ENCODE measurements around the gene MBLAC1.
"Not testable (repeated sequence)": the region's sequence is repeated elsewhere in the genome, so short reads cannot be mapped to it uniquely, and the experiment has no call there.

The MBLAC1 gene

DNA sequence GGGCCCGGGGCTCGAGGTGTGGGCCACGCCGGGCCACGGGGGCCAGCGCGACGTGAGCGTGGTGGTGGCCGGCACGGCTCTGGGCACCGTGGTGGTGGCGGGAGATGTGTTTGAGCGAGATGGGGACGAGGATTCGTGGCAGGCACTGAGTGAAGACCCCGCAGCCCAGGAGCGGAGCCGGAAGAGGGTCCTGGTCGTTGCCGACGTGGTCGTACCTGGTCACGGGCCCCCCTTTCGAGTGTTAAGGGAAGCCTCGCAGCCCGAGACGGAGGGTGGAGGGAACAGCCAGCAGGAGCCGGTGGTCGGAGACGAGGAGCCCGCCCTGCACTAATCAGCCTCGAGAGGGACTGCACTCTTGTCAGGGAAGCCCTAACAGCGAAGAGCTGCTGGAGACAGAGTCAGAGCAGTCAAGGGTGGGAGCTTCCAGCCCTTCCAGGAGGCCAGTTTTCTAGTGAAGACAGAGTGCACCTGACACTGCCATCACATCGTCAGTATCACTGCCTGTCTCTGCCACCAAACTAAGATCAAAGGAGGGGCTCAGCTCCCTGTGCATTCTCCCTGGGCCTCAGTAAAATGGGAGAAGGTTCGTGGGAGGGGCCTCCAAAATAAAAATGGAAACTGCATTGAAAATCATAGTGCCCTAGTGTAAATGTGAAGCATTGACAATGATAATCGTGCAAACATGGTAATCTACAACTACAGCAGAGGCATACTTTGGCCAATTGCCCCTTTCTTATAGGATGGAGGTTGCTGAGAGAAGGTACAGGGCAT is 1.3 kb downstream of the MBLAC1 start:
- H3K4me3 Mint-ChIP-seq, result peak overlapping the region; percentile 98
- H3K36me3 Mint-ChIP-seq, result peaks cover 1% of the 10 kb centered on the region
- H3K27ac Mint-ChIP-seq, result peak overlapping the region; percentile 81
- peaks cover 39% of the 10 kb centered on the region for H3K4me1 Mint-ChIP-seq
- H3K27me3 Mint-ChIP-seq, result no peaks in the 10 kb centered on the region
- no peaks in the 10 kb centered on the region for H3K9me3 Mint-ChIP-seq

DNA sequence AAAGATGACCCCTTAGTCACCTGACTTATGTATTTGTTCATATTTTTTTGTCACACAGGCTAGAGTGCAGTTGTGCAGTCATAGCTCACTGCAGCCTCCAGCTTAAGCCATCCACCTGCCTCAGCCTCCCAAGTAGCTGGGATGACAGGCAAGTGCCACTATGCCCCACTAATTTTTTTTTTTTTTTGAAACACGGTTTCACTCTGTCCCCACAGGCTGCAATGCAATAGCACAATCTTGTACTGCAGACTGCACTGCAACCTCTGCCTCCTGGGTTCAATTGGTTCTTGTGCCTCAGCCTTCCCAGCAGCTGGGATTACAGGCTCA is 1.8 kb downstream of the MBLAC1 start:
- H3K9me3 Mint-ChIP-seq, result no peaks in the 10 kb centered on the region
- H3K4me1 Mint-ChIP-seq, result peaks cover 39% of the 10 kb centered on the region
- peak overlapping the region; percentile 81 for H3K27ac Mint-ChIP-seq
- H3K27me3 Mint-ChIP-seq, result no peaks in the 10 kb centered on the region
- H3K36me3 Mint-ChIP-seq, result peaks cover 1% of the 10 kb centered on the region
- peak overlapping the region; percentile 98 for H3K4me3 Mint-ChIP-seq

DNA sequence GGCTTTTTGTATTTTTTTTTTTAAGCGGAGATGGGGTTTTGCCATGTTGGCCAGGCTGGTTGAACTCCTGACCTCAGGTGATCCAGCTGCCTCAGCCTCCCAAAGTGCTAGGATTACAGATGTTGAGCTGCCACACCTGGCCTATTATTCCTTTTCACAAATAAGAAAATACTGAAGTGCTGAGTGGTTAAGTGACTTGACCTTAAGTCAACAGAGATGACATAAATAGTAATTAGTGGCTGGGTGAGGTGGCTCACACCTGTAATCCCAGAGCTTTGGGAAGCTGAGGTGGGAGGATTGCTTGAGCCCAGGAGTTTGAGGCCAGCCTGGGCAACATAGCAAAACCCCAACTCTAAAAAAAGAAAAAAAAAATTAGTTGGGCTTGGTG is 3.4 kb downstream of the MBLAC1 start:
- not testable (repeated sequence) for H3K27ac Mint-ChIP-seq, H3K9me3 Mint-ChIP-seq, H3K4me3 Mint-ChIP-seq, H3K36me3 Mint-ChIP-seq, H3K27me3 Mint-ChIP-seq
- H3K4me1 Mint-ChIP-seq, result peaks cover 27% of the 10 kb centered on the region

DNA sequence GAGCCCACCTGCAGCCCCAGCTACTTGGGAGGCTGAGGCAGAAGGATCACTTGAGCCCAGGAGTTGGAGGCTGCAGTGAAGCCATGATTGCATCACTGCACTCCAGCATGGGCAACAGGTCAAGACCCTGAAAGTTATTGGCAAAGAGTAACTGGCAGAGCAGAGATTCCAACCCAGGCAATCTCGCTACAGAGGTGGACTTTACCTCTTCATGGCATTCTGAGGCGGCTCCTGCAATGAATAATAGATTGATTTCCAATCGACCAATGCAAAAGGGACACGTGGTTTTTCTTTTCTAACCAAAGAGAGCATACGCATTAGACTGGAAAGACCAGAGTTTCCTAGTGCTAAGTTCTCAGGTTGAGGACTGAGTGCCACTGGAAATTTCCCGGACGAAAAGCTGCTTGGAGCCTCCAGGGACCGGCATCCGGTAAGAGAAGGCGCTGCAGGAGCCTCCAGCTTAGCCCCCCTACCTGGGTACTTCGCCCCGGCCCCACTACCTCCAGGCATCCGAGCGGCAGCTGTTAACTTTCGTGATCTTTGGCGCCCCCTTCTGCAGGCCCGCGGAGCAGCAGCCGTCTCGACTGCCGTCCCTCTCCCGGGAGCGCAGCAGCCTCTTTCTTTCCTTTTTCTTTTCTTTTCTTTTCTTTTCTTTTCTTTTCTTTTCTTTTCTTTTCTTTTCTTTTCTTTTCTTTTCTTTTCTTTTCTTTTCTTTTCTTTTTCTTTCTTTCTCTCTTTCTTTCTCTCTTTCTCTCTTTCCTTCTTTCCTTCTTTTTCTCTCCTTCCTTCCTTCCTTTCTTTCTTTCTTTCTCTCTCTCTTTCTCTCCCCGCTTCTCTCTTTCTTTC is 4.1 kb downstream of the MBLAC1 start:
- peak overlapping the region; percentile 33 for H3K4me3 Mint-ChIP-seq
- no peak overlapping the region for H3K27ac Mint-ChIP-seq
- H3K9me3 Mint-ChIP-seq, result no peaks in the 10 kb centered on the region
- H3K4me1 Mint-ChIP-seq, result peaks cover 21% of the 10 kb centered on the region
- H3K36me3 Mint-ChIP-seq, result peaks cover 1% of the 10 kb centered on the region
- no peaks in the 10 kb centered on the region for H3K27me3 Mint-ChIP-seq

DNA sequence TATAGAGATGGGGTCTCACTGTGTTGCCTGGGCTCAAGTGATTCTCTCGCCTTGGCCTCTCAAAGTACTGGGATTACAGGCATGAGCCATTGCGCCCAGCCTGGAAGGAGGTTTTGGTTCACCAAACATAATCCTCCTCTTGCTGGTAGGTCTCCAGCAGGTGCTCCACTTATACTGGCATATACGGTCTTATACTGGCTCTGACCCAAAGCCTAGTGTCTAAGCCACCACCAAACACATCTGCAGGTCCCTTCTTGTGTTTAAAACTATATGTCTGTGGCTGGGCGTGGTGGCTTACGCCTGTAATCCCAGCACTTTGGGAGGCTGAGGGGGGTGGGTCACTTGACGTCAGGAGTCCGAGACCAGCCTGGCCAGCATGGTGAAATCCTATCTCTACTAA is 5.4 kb downstream of the MBLAC1 start:
- Mint-ChIP-seq H3K4me1 (peaks cover 21% of the 10 kb centered on the region), H3K4me3 (no peak overlapping the region), H3K27ac (no peak overlapping the region), H3K9me3 (no peaks in the 10 kb centered on the region), H3K36me3 (peaks cover 1% of the 10 kb centered on the region), H3K27me3 (no peaks in the 10 kb centered on the region)

DNA sequence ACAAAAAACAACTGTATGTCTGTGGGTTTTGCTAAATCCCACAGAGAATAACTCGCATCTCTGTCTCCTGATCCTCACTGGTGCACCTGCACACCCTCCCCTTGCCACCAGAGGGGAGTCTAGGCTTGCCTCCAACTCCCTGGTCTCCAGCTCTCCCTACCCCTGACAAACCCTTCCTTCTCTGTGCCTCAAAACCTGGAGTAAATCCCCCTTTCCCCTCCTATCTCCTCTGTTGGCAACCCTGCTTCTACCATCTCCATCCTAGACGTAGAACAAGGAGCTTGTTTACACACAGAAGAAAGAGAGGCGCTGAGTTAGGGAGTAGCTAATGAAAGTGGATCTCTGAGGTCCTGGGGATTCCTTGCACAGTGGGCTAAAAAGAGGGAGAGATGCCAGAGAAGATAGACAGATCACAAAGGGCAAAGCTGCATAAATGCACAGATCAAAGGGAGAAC is 6.0 kb downstream of the MBLAC1 start:
- Mint-ChIP-seq H3K27ac (peak overlapping the region; percentile 10), H3K9me3 (no peaks in the 10 kb centered on the region), H3K27me3 (no peaks in the 10 kb centered on the region), H3K36me3 (peaks cover 1% of the 10 kb centered on the region), H3K4me1 (peaks cover 23% of the 10 kb centered on the region), H3K4me3 (no peak overlapping the region)

DNA sequence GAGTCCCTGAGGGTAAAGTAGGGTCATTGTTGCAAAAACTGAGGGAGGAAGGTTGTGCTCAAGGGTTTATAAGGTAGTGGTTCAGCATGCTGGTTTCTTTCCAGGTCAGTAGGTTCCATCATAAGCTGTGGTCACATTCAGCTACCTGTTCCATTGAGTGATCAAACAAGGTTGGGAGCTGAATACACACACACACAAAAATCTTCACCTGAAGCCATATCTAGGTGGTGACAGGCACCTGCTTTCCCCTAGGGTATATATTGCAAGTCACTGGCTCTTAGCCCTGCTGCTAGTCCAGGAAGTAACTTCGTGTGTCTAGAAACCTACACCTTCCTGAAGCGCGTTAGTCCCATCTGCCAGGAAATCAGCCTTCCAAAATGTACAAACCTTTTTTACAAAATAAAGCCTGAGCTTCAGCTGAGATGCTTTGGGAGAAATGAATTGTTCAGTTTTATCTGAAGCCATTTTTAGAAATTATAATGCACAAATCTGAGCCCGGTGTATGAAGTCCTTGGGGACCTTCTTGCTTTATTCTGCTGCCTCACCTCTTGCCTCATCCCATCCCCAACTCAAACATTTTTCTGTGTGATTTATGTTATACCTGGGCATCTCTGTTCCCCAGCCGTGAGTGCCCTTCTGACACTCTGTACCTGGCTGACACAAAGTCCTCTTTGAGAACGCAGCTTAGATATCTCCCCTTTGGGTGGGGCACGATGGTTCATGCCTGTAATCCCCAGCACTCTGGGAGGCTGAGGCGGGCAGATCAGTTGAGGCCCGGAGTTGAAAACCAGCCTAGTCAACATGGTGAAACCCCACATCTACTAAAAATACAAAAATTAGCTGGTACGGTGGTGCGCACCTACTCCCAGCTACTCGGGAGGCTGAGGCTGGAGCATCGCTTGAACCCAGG is 11.3 kb downstream of the MBLAC1 start:
- H3K4me3 Mint-ChIP-seq, result no peak overlapping the region
- H3K4me1 Mint-ChIP-seq, result peaks cover 13% of the 10 kb centered on the region
- H3K27me3 Mint-ChIP-seq, result no peaks in the 10 kb centered on the region
- H3K27ac Mint-ChIP-seq, result peak overlapping the region; percentile 60
- no peaks in the 10 kb centered on the region for H3K36me3 Mint-ChIP-seq
- no peaks in the 10 kb centered on the region for H3K9me3 Mint-ChIP-seq

DNA sequence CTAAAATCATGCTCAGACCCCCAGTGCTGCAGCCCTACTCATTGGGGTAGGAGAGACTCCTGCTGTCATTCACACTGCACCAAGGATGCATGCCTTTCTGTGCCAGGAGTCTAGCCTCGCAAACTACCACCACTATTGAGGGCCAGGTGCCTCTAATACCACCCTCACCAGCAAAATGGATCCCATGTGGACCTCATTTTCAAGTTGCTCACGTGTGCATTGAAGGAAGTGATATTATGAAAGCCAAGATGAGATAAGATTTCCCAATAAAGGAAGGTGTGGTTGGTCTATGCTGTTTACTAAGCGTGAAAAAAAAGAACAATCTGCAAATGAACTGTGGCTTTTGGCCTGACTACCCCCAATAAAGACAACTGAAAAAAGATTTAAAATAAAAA is 14.8 kb downstream of the MBLAC1 start:
- no peak overlapping the region for H3K27ac Mint-ChIP-seq

DNA sequence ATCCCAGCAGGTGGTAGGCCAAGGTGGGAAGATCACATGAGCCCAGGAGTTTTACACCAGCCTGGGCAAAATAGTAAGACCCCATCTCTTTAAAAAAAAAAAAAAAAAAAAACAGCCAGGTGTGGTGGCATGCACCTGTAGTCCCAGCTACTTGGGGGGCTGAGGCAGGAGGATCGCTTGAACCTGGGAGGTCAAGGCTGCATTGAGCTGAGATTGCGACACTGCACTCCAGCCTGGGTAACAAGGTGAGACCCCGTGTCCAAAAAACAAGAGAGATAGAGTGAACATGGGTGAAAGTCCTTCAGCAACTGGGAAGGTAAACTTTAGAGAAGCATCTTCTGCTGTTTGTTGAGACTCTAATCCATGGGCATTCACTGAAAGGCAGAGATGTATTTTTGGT is 15.7 kb downstream of the MBLAC1 start:
- H3K4me1 Mint-ChIP-seq, result peaks cover 13% of the 10 kb centered on the region
- no peak overlapping the region for H3K27ac Mint-ChIP-seq
- no peaks in the 10 kb centered on the region for H3K36me3 Mint-ChIP-seq
- H3K4me3 Mint-ChIP-seq, result no peak overlapping the region
- no peaks in the 10 kb centered on the region for H3K27me3 Mint-ChIP-seq
- H3K9me3 Mint-ChIP-seq, result no peaks in the 10 kb centered on the region

More for the DNA sequence above, 14.8 kb downstream of the MBLAC1 start:
- no peaks in the 10 kb centered on the region for H3K9me3 Mint-ChIP-seq
- no peaks in the 10 kb centered on the region for H3K36me3 Mint-ChIP-seq
- H3K4me1 Mint-ChIP-seq, result peaks cover 13% of the 10 kb centered on the region
- no peaks in the 10 kb centered on the region for H3K27me3 Mint-ChIP-seq
- H3K4me3 Mint-ChIP-seq, result no peak overlapping the region

DNA sequence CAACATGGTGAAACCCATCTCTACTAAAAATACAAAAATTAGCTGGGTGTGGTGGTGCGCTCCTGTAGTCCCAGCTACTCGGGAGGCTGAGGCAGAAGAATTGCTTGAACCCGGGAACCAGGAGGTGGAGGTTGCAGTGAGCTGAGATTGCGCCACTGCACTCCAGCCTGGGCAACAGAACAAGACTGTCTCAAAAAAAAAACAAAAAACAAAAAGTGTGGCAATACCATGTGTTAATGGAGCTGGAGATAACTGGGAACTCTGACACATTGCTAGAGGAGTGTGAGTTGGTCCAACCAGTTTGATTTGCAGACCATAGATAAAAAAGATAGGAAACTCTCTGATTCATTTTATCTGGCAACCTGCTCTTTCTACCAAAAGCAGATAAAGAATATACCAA is 19.6 kb downstream of the MBLAC1 start:
- H3K4me3 Mint-ChIP-seq, H3K9me3 Mint-ChIP-seq, H3K27me3 Mint-ChIP-seq, H3K27ac Mint-ChIP-seq, H3K36me3 Mint-ChIP-seq: not testable (repeated sequence)
- H3K4me1 Mint-ChIP-seq, result peaks cover 24% of the 10 kb centered on the region

DNA sequence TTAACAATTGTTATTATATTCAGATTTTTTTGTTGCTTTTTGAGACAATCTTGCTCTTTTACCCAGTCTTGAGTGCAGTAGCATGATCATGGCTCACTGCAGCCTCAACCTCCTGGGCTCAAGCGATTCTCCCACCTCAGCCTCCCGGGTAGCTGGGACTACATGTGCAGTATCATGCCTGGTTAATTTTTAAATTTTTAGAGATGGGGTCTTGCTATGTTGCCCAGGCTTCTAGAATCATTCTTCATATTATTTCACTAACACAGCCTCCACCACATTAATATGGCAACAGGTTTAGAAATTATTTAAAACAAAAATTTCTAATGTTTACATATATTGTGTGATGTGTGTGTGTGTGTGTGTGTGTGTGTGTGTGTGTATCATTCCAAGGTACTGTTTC is 20.5 kb downstream of the MBLAC1 start:
- Mint-ChIP-seq H3K9me3 (no peaks in the 10 kb centered on the region), H3K27ac (no peak overlapping the region), H3K4me1 (peaks cover 29% of the 10 kb centered on the region), H3K4me3 (no peak overlapping the region), H3K36me3 (peaks cover 5% of the 10 kb centered on the region), H3K27me3 (no peaks in the 10 kb centered on the region)

DNA sequence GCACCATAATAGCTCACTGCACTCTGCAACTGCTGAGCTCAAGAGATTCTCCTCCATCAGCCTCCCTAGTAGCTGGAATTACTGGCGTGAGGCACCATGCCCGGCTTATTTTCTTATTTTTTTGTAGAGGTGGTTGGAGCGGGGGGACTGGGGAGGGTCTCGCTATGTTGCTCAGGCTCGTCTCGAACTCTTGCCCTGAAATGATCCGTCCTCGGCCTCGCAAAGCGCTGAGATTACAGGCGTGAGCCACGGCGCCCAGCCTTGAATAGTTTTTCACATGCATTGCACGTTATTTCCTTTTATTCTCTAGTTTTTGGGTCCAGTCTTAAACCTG is 21.4 kb downstream of the MBLAC1 start:
- H3K27me3 Mint-ChIP-seq, result no peaks in the 10 kb centered on the region
- no peaks in the 10 kb centered on the region for H3K9me3 Mint-ChIP-seq
- H3K4me3 Mint-ChIP-seq, result peak overlapping the region; percentile 87
- peaks cover 6% of the 10 kb centered on the region for H3K36me3 Mint-ChIP-seq
- peaks cover 34% of the 10 kb centered on the region for H3K4me1 Mint-ChIP-seq
- peak overlapping the region; percentile 93 for H3K27ac Mint-ChIP-seq

DNA sequence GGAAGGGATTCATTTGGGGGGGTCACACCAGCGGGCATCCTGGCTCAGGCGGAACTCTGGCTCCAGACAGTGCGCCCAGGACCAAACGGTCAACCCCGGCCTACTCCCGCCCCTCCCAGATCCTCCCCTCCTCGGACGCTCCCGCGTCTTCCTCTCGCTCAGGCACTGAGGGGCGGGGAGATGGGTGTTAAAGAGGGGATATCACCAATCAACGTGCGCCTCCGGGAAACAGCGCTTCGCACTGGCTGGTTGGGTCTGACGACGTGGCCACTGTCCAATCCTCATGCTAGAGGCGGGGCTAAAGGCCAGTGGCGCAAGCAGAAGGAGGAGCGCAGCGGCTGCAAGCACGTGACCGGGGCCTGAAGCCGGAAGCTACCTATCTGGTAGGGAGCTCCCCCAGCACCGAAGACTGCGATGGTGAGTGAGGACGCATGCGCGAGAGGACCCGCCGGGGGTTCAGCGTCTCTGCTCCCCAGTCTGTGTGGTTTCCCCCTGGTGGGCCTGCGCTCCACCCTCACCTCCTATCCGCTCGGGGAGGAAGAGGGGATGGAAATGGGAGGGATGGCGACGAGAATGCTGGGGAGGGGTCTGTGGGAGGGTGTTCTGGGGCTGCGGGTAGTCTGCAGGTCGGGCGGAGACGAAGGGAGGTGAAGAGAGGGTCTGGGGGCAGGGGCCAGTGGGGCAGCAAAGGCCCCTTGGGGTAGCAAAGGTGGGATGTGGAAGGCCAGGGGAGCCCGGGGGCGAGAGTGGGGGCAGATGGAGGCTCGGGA is 22.0 kb downstream of the MBLAC1 start, which contains the start of gene LAMTOR4:
Gene LAMTOR4, plus strand, starts transcription at position 360 of the 770 bp plus-strand sequence. Its CDS starts 55 bp downstream, at position 415.
- peak within 1 kb of the TSS; percentile 93 for H3K27ac Mint-ChIP-seq
- H3K36me3 Mint-ChIP-seq, result peaks cover 6% of the 10 kb centered on the region
- H3K27me3 Mint-ChIP-seq, result no peaks in the 10 kb centered on the region
- no peaks in the 10 kb centered on the region for H3K9me3 Mint-ChIP-seq
- peak within 1 kb of the TSS; percentile 87 for H3K4me3 Mint-ChIP-seq
- peaks cover 37% of the 10 kb centered on the region for H3K4me1 Mint-ChIP-seq

DNA sequence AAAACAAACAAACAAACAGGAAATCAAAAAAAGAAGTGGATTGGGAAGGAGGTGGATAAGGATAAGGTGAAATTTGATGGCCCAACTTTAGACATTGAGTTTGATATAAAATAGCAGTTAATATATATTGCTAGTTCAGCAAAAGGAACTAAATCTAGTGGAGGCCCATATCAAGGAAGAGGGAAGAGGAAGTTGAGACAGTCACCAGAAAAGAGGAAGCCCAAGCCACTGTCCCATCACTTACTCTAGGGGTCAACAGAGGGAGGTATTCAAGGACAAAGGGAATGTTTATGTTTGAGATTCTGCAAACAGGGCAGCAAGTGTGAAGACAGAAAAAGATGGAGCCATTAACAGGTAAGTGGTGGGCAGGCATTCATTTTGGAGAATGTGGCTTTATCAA is 25.6 kb downstream of the MBLAC1 start:
- peaks cover 56% of the 10 kb centered on the region for H3K4me1 Mint-ChIP-seq

More for the DNA sequence above, 25.6 kb downstream of the MBLAC1 start:
- Mint-ChIP-seq H3K27ac (no peak overlapping the region), H3K4me3 (no peak overlapping the region), H3K9me3 (no peaks in the 10 kb centered on the region), H3K36me3 (peaks cover 6% of the 10 kb centered on the region), H3K27me3 (no peaks in the 10 kb centered on the region)
